CD4-positive, alpha-beta T cell treated with Interleukin-17A for 1 hour (primary cell): ENCODE measurements around the gene TRMT2A.

Experiments used
- DNase-seq: peaks from one replicate; pipeline ENCODE4 v3.0.0-alpha.2; 2020

The TRMT2A gene

DNA sequence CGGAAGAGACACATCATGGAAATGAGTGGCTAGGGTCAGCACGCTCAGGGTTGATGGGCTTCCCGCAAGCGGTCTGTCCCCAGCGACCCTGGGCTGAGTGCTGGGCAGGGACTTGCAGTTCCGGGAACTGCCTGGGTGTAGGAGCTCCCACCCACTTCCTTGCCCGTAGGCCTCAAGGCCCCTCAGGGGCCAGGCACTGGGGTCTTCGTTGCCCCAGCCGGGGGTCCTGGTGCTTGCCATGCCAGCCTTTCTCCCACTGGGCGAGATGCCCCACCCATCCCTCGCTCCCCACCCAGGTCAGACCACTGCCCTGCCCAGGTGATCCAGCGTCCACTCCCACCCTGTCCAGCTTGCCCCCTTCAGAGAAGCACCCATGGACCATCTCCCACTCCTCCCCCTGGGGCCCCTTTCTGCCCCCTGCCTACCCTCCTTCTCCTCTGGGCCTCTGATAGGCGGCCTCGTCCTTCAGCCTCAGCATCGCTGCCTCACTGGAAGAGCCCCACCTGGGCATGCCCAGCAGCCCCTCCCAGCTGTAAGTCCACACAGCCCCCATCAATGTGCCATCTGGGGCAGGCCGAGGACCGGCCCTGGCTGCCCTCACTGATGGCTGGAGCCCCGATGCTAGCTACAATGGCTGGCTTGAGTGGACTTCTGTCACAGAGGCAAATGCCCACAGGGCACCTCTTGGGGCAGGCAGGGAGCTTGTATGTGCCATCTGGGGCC lies 54.8 kb downstream of the TRMT2A start:
- DNase-seq: no peak
